ENCODE results near the gene CACNA1D.

Gene CACNA1D

DNA sequence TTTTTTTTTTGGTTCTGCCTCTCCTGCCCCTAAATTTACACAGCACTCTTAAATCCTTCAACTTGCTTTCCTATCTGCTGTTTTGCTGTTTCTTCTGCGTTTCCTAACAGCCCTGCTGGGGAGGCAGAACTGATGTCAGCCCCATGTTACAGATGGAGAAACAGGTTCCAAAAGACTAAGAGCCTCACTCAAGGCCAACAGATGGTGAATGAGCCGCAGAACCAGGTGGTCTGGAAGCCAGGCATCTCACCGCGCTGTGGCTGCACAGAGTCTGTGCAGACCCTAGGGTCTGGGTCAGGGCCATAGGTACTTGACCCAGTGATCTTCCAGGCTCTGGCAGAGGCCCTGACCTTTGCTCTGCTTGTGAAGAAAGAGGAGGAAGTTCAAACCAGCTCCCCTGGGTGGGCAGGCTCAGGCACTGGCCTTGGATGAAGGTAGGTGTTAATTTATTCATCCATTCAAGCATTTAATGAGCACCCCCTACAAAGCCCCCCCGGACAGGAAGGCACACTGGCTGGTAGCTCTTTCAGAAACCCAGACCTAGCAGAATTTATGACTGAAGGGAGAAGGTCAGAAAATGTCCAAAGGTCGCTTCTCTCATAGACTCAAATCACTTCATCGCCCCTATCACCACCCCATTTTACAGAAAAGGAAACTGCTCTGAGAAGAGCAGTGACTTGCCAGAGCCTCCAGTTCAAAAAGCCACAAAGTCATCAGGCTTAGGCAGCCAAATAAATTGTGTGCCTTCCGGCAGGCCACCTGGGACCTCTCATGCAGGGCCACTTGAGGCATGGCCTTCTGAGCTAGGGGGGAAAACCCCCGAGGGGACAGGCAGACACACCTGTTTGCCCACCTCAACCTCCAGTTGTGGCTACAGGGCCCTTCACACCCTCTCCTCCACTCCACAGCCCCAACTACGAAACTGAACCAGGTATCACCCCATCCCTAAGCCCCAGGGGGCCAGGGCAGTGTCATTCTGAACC, 349.1 kb downstream of the CACNA1D start:
- FAIRE-seq (peak; percentile 85), DNase-seq (ENCODE audit: insufficient read length) (no peak)
- TF ChIP-seq TAF1 (IDR thresholded peaks at IDR 0.05; ENCODE audit: borderline replicate concordance, low read depth, low read length) (no peak), POLR2A (IDR thresholded peaks at IDR 0.05; ENCODE audit: low read depth, low read length) (no peak), POLR2AphosphoS5 (IDR thresholded peaks at IDR 0.05; ENCODE audit: low read depth, low read length) (no peak)

DNA sequence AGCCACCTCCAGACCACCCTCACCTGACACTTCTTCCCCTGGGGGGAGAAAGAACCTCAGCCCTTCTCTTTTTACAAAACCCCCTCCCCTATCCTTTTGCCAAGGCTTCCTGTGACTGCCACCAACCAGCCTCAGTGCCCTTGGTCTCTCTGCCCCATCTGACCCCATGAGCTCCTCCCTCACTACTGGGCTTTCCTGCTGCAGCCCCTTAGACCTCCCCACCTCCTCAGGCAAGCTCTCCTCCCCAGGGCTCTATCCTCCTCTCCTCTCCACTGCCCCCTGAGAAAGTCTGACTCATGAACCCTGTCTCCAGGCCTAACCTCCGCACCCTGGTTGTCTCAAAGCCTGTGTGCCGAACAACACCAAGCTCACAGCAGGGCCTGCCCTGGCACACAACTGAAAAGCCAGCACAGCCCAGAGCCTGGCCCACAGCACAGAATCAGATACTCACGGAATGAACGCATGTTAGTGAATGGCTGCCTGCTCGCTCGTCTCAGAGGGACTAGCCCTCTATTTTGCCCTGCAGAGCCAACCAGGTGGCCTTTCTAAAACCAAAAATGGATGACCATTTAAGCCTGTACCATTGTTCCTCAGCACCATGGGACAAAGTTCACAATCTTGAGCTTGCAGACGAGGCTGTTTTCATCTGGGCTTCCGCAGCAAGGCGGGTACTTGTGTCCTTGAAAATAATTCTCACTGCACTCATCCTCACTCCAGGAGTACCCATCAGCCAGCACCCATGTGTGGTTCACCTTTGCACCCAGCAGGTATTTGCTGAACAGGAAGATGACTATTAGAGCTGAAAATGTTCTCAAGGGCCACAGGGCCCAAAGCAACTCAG, 350.1 kb downstream of the CACNA1D start:
- no peak for DNase-seq (ENCODE audit: insufficient read length)
- TF ChIP-seq POLR2A (IDR thresholded peaks at IDR 0.05; ENCODE audit: low read depth, low read length), result no peak
- TF ChIP-seq TAF1 (IDR thresholded peaks at IDR 0.05; ENCODE audit: borderline replicate concordance, low read depth, low read length), result no peak
- no peak for TF ChIP-seq POLR2AphosphoS5 (IDR thresholded peaks at IDR 0.05; ENCODE audit: low read depth, low read length)
- no peak for FAIRE-seq

DNA sequence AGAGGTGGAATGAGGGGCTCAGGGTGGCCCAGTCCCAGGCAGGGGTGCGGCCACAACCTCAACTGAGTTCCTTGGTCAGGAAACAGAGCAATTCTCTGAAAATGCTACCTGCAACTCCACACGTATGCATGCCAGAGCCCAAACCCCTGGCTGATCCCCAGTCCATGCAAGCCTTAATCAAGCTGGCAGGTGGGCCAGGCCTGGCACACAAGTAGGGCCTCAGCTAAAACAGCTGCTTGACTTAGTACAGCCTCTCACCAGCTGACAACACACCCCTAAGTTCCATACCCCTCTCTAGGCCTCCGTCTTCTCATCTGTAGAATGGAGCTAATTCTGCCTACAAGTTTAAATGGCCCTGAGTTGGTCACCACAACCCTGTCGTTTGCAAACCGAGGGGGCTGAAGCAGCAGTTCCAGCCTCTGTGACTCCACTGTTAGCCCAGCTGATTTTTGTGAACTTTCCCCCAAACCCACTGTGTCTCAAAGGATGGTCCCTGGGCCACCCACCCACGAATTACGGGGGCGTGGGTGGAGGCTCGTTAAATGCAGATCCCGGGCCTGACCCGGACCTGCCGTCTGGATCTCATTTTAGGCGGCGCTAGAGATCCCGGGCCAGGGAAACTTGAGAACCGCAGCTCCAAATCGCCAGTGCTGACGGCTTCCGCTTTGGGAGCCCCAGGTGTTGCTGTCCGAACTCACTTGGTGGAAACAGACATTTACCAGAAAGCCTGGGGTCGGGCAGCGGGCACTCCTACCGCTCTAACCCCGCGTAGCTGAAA, 350.9 kb downstream of the CACNA1D start:
- peak; percentile 61 for FAIRE-seq

DNA sequence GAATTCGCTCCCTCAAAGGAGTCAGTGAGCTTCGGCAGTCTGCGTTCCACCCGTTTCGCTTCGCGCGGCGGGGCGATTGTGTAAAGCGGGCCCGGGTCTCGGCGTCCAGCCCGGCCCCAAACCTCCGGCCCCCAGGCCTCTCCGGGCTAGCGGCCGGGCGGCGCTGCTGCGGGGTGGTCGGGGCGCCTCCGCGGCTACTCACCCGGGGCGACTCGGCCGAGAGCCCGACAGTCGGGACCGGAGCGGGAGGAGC, 351.4 kb downstream of the CACNA1D start:
- peak; percentile 14 for FAIRE-seq

More for the DNA sequence above, 350.9 kb downstream of the CACNA1D start:
- TF ChIP-seq POLR2A (IDR thresholded peaks at IDR 0.05; ENCODE audit: low read depth, low read length) (no peak), POLR2AphosphoS5 (IDR thresholded peaks at IDR 0.05; ENCODE audit: low read depth, low read length) (no peak), TAF1 (IDR thresholded peaks at IDR 0.05; ENCODE audit: borderline replicate concordance, low read depth, low read length) (no peak)
- no peak for DNase-seq (ENCODE audit: insufficient read length)

DNA sequence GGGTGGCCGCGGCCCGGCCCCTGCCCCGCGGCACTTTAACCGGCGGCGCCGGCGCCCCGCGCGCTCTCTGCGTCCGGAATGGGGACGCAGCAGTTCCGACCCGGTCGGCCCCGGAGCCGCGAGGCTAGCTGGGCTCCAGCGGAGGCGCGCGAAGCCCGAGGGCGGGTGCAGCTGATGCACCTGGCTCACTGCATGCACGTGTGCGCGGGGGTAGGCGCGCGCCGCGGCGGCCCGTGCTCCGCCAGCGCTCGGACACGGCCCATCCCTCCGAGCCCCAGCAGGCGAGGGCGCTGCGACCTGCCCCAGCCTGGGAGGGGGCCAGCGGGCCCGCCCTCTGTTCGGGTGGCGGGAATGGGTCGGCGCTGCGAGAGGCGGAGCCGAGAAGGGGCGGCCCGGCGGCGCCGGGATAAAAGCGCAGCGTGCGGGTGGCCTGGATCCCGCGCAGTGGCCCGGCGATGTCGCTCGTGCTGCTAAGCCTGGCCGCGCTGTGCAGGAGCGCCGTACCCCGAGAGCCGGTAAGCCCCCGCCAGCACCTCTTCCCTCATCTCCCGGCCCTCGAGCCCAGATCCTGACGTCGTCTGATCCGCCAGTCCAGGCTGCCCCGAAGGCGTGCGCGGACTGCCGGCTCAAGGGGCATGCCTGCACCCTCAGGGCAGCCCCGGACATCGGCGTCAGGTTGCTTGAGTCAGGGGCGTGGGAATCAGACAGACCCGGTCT, 351.9 kb downstream of the CACNA1D start, which contains the start of the genes CHDH and IL17RB:
CHDH (minus strand) TSS at position 286 of the 717 bp plus-strand sequence. CDS start 22,411 bp downstream, outside the sequence.
IL17RB (plus strand) TSS at position 435 of the 717 bp plus-strand sequence; CDS start at position 456, 21 bp downstream.
- no peak for TF ChIP-seq POLR2AphosphoS5 (IDR thresholded peaks at IDR 0.05; ENCODE audit: low read depth, low read length)
- FAIRE-seq (peak; percentile 24), DNase-seq (ENCODE audit: insufficient read length) (peak; percentile 46)

More for the DNA sequence above, 351.4 kb downstream of the CACNA1D start:
- DNase-seq (ENCODE audit: insufficient read length), result no peak
- TF ChIP-seq POLR2A (IDR thresholded peaks at IDR 0.05; ENCODE audit: low read depth, low read length) (no peak), TAF1 (IDR thresholded peaks at IDR 0.05; ENCODE audit: borderline replicate concordance, low read depth, low read length) (no peak)

DNA sequence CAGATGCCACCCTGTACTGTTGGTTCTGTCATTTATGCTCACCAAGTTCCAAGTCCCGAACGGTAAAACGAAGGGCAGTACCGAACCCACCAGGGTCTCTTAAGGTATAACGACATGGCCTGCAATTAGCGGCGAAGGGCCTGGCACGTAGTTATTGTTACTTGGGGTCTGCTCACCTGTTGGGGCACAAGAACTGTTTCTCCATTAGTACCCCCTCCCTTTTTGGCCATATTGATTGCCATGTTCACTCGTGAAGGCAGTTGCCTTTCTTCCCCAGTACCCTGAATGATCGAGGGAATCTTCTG, 352.4 kb downstream of the CACNA1D start:
- TF ChIP-seq POLR2A (IDR thresholded peaks at IDR 0.05; ENCODE audit: low read depth, low read length) (no peak), TAF1 (IDR thresholded peaks at IDR 0.05; ENCODE audit: borderline replicate concordance, low read depth, low read length) (no peak), POLR2AphosphoS5 (IDR thresholded peaks at IDR 0.05; ENCODE audit: low read depth, low read length) (no peak)
- DNase-seq (ENCODE audit: insufficient read length), result no peak
- no peak for FAIRE-seq

DNA sequence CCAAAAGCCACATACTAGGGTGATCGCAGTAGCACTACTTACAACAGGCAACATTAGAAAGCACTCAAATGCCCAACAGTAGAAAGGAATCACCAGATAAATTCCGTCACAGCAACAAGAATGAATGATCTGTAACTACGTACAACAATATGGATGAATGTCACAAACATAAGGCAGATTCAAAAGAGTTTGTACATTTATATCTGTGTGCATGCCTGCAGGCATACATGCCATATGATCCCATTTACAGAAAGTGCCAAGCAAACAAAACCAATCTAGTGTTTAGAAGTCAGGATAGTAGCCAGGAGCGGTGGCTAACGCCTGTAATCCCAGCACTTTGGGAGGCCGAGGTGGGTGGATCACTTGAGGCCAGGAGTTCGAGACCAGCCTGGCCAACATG, 355.5 kb downstream of the CACNA1D start:
- TF ChIP-seq POLR2AphosphoS5 (IDR thresholded peaks at IDR 0.05; ENCODE audit: low read depth, low read length) (no peak), POLR2A (IDR thresholded peaks at IDR 0.05; ENCODE audit: low read depth, low read length) (no peak), TAF1 (IDR thresholded peaks at IDR 0.05; ENCODE audit: borderline replicate concordance, low read depth, low read length) (no peak)
- DNase-seq (ENCODE audit: insufficient read length) (no peak), FAIRE-seq (no peak)

DNA sequence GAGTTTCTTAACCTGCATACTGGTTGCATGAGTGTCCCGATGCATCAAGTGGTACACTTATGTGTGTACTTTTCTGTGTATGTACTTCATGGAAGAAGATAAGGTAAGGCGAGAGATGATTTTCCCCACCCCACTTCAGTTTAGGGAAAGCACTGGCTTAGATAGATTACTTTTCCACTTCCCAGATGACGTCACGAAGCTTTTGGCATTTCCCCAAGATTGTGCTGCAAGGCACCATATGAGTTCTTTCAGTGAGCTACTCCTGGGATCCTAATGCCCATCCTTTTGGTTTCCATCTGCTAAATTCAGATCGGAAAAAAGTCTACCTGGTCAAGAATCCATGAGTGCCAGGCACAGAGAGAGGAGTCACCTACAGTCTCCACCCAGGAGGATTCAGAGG, 356.5 kb downstream of the CACNA1D start:
- DNase-seq (ENCODE audit: insufficient read length) (no peak), FAIRE-seq (no peak)
- TF ChIP-seq TAF1 (IDR thresholded peaks at IDR 0.05; ENCODE audit: borderline replicate concordance, low read depth, low read length) (no peak), POLR2AphosphoS5 (IDR thresholded peaks at IDR 0.05; ENCODE audit: low read depth, low read length) (no peak), POLR2A (IDR thresholded peaks at IDR 0.05; ENCODE audit: low read depth, low read length) (no peak)

DNA sequence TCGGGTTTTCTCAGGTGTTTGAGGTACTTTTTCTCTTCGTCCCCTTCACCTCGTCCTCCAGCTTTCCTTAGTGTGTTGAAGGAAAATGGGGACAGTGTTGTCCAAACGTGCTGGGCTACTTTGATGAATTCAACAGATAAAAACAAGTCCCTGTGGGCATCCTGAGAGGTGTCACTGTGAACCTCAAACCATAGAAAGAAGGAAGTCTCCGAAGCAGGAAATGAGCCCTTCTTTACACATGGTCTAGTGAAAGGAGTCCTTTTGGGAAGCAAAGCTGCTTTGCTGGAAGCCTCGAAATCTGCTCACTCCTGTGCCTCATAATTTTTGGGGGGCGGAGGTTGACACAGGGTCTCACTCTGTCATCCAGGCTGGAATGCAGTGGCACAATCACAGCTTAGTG, 362.6 kb downstream of the CACNA1D start:
- no peak for TF ChIP-seq TAF1 (IDR thresholded peaks at IDR 0.05; ENCODE audit: borderline replicate concordance, low read depth, low read length)
- no peak for FAIRE-seq
- DNase-seq (ENCODE audit: insufficient read length), result no peak

DNA sequence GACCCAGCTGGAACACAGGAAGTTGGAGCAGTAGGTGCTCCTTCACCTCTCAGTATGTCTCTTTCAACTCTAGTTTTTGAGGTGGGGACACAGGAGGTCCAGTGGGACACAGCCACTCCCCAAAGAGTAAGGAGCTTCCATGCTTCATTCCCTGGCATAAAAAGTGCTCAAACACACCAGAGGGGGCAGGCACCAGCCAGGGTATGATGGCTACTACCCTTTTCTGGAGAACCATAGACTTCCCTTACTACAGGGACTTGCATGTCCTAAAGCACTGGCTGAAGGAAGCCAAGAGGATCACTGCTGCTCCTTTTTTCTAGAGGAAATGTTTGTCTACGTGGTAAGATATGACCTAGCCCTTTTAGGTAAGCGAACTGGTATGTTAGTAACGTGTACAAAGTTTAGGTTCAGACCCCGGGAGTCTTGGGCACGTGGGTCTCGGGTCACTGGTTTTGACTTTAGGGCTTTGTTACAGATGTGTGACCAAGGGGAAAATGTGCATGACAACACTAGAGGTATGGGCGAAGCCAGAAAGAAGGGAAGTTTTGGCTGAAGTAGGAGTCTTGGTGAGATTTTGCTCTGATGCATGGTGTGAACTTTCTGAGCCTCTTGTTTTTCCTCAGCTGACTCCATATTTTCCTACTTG, 363.8 kb downstream of the CACNA1D start:
- FAIRE-seq (no peak), DNase-seq (ENCODE audit: insufficient read length) (no peak)
- TF ChIP-seq POLR2AphosphoS5 (IDR thresholded peaks at IDR 0.05; ENCODE audit: low read depth, low read length) (no peak), POLR2A (IDR thresholded peaks at IDR 0.05; ENCODE audit: low read depth, low read length) (no peak), TAF1 (IDR thresholded peaks at IDR 0.05; ENCODE audit: borderline replicate concordance, low read depth, low read length) (no peak)

Measured in GM12892 (cell line).